A204.1 (cell line): ENCODE data around the gene XPO1.
"Not testable (repeated sequence)": the region's sequence is repeated elsewhere in the genome, so short reads cannot be mapped to it uniquely, and the experiment has no call there.

ENCODE experiments used
- FAIRE-seq: peaks from 2 replicates; lab custom pipeline; 2012; peaks lifted over from hg19 to GRCh38; lab: Jason Lieb, UNC

XPO1 gene, protein sequence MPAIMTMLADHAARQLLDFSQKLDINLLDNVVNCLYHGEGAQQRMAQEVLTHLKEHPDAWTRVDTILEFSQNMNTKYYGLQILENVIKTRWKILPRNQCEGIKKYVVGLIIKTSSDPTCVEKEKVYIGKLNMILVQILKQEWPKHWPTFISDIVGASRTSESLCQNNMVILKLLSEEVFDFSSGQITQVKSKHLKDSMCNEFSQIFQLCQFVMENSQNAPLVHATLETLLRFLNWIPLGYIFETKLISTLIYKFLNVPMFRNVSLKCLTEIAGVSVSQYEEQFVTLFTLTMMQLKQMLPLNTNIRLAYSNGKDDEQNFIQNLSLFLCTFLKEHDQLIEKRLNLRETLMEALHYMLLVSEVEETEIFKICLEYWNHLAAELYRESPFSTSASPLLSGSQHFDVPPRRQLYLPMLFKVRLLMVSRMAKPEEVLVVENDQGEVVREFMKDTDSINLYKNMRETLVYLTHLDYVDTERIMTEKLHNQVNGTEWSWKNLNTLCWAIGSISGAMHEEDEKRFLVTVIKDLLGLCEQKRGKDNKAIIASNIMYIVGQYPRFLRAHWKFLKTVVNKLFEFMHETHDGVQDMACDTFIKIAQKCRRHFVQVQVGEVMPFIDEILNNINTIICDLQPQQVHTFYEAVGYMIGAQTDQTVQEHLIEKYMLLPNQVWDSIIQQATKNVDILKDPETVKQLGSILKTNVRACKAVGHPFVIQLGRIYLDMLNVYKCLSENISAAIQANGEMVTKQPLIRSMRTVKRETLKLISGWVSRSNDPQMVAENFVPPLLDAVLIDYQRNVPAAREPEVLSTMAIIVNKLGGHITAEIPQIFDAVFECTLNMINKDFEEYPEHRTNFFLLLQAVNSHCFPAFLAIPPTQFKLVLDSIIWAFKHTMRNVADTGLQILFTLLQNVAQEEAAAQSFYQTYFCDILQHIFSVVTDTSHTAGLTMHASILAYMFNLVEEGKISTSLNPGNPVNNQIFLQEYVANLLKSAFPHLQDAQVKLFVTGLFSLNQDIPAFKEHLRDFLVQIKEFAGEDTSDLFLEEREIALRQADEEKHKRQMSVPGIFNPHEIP (N-terminal part only)

GRCh38 chr2:61538200-61538919 lies at the start of gene XPO1:
XPO1 (minus strand) TSS chr2:61538356; CDS start chr2:61533897, 4,459 bp downstream.
- FAIRE-seq = peak; percentile 96

GRCh38 chr2:61586928-61587327 lies 48.8 kb upstream of the XPO1 start:
- FAIRE-seq = not testable (repeated sequence)

DNA sequence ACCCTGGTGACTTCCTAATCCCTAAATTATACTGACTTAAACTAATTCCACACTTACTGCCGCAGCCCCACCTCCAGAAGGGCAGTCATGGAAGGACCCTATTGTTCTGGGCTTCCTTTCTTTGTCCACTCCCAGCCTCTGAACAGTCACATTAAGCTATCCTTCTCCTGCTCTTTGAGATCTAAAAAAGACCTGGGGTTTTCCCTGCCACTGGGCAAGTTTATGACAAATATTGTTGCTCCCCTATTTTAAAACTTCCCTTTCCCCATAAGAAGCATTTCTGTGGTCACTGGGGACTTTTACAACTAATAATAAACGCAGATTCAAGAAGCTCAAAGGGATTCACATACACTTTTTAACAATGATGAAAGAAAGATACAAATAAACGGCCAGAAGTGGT lies 47.2 kb upstream of the XPO1 start:
- no peak for FAIRE-seq

DNA sequence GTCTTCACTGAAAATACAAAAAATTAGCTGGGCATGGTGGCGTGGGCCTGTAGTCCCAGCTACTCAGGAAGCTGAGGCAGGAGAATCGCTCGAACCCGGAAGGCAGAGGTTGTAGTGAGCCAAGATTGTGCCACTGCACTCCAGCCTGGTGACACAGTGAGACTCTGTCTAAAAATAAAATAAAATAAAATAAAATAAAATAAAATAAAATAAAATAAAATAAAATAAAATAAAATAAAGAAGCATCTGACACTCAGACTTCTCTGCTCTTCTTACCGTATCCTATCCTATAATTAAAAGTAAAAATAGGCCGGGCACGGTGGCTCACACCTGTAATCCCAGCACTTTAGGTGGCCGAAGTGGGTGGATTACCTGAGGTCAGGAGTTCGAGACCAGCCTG lies 46.2 kb upstream of the XPO1 start:
- FAIRE-seq = not testable (repeated sequence)

DNA sequence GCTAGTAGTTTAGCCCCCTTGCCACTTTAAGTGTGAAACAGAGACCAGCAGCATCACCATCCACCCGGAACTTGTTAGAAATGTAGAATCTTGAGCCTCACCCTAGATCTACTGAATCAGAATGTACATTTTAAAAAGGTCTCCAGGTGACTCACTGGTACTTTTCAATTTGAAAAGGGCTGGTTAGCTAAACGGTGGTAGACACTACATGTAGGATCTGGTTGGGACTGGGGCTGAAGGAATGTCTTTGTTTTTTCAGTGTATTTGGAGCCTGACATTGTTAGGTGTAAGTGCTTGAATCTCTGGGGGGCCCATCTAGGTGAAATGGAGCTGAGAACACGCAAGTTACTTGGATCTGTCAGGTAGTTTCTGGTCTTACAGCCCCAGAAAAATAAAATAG lies 44.0 kb upstream of the XPO1 start:
- no peak for FAIRE-seq

DNA sequence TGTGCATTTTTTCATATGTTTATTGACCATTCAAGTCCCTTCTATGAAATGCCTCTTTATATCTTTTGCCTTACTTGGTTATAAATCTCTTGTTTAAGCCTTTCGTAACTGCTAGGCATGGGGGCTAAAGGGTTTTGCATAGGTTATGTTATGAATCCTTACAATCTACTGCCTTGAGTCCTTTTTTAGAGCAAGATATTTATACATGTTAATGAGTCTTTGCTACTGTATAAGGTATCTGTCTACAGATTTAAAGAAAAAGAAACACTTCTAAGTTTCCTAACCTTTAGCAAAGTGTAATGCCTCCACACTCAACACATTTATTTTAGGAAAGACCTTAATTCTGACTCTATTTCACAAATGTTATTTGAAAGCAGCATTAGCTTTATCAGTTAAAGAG lies 43.6 kb upstream of the XPO1 start:
- no peak for FAIRE-seq

DNA sequence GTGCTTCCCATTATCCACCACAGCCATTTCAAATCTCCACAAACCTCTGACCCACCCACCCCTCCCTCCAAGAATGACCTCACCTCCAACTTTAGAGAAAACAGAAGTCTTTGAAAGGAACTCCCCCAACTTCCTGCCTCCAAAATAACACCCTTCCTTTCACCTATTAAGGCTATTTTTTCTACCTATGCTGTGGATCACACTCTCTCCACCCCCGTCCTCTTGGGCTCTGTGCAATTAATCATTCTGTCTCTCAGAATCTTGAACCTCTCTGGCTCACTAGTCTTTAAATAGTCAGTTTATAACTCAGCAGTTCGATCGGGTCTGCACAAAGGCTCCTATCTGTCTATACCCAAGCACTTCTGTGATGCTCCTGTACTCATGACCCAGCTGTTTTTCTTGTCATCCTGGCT lies 37.3 kb upstream of the XPO1 start:
- no peak for FAIRE-seq

- no peak for FAIRE-seq
Observed at GRCh38 chr2:61566566-61566965, 28.4 kb upstream of the XPO1 start.

DNA sequence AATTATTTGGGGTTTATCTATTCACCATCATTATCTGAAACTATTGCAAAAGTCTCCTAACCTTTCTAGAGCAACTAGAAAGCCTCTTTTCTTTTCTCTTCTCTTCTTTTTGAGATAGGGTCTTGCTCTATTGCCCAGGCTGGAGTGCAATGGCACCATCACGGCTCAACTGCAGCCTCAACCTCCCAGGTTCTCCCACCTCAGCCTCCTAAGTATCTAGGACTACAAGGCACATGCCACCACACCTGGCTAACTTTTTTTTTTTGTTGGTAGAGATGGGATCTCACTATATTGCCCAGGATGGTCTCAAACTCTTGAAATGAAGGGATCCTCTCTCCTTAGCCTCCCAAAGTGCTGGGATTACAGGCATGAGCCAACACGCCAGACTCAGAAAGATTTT lies 24.5 kb upstream of the XPO1 start:
- no peak for FAIRE-seq

DNA sequence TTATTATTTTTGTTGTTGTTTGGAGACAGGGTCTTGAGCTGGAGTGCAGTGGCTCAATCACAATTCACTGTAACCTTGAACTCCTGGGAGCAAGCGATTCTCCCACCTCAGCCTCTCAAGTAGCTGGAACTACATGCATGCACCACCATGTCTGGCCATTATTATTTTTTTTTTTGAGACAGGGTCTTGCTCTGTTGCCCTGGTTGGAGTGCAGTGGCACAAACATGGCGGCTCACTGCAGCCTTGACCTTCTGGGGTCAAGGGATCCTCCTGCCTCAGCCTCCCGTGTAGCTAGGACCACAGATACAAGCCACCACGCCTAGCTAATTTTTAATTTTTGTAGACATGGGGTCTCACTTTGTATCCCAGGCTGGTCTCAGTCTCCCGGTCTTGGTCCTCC lies 20.0 kb upstream of the XPO1 start:
- no peak for FAIRE-seq

GRCh38 chr2:61557381-61557780 lies 19.2 kb upstream of the XPO1 start:
- FAIRE-seq = no peak

- FAIRE-seq = no peak
Observed at GRCh38 chr2:61554604-61555003, 16.4 kb upstream of the XPO1 start.

- FAIRE-seq = no peak
Observed at GRCh38 chr2:61550375-61551209, 12.4 kb upstream of the XPO1 start.

DNA sequence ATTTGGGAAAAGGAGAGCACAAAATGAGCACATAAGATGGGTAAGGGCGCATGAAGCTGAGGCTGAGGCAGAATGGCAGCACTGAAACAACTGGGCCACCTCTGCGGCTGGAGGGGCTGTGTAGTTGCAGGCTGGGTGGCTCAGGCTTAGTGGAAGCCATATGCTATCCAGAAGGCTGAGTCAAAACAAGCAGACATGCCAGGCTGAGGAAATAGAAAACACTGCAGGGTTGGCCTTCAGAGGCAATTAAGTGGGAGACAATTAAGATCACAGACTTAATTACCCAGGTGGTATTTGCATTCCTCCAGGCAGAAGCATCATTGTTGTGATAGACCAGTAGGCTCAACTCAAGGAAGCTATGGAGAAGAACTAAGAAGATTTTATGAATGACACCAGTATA lies 11.4 kb upstream of the XPO1 start:
- no peak for FAIRE-seq

DNA sequence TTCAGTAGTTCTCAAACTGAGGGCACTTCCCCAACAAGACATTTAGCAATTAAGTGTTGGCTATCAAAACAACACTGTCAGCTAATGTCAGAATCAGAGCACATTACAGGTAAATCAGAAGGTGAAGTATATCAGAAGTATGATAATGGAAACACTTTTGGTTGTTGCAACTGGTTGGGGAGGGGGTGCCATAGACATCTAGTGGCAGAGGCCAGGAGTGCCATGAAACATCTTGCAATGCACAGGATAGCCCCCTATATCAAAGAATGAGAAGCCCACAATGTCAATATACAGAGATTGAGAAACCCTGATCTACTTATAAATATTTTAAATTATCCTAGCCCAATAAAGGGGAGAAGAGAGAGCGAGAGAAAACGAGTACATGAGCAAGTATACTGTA lies 4.9 kb upstream of the XPO1 start:
- no peak for FAIRE-seq

GRCh38 chr2:61540167-61540566 lies 2.0 kb upstream of the XPO1 start:
- not testable (repeated sequence) for FAIRE-seq

DNA sequence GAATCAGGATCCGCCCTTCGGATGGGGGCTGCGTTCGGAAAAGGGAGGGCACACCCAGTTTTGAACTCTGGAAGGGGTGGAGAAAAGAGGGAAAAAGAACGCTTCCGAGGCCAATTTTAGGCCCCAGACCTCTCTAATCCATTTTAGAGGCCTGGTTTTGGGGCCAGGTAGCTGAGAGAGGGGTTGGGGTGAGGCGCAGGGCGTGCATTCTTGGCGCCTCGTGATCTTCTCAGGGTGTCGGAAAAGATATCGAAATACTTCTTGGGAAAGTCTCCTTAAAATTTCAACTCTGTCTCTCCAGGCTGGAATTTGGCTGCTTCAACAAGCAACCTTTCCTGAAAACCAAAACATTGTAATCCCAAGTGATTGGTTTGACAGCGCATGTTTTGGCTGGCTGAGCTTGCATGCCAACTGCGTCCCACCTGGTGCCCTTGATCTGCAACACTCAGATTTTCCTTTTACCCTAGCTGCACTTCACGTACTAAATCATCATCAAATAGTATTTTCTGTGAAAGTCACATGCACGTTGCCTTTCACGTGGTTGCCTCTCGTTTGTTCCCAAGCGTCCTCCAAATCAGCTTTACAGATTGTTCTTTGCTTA lies 864 bp upstream of the XPO1 start:
- FAIRE-seq = no peak

DNA sequence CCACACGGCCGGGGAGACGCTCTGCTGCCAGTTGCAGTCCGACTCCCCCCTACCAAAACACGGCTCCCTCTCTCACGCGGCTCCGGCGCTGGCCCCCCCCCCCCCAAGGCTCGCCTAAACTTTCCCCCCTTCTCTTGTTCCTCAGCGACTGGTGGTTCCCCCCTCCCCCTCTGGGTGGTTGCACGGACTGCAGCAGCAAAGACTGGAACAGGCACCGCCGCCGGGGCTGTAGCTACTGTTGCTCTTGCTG lies 281 bp downstream of the XPO1 start:
- no peak for FAIRE-seq

- FAIRE-seq = no peak
Observed at GRCh38 chr2:61537277-61537949, 743 bp downstream of the XPO1 start.

GRCh38 chr2:61536572-61537276 lies 1.4 kb downstream of the XPO1 start:
- no peak for FAIRE-seq
